Measurements from ENCODE around the gene NFKBIE. TPM values are rescaled to one million over a fixed set of nuclear protein-coding genes. Genes with fewer than 3 reads are reported as not detected.
A peak's percentile ranks its signal among the peaks of the same experiment; 100 is the strongest.

Gene NFKBIE
- total and polyA plus RNA-seq, 9 of the 15 experiments (the other 6 are each of a cell fraction or from before 2014, with no cell fraction given): 2.1 to 16.4 (median 11.7) TPM

DNA sequence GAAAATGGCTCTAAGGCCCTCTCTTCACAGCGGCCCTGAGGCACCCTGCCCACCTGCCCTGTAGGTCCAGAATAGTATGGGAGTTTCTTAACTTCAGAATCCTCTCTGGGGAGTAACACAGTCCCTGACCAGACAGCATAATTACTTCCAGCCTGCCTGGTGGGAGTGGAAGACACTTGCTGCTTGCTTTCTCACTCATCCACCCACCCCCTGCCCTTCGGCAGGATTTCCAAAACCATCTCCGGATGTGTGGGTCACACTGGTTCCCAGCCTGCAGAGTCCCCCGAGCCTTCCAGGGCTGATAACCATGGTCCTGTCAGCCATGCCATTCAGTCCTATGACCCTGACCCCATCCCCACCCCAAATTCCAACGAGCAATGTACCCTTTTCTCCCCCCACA, 36.5 kb downstream of the NFKBIE start (continued):
- TF ChIP-seq, protein P1, sequence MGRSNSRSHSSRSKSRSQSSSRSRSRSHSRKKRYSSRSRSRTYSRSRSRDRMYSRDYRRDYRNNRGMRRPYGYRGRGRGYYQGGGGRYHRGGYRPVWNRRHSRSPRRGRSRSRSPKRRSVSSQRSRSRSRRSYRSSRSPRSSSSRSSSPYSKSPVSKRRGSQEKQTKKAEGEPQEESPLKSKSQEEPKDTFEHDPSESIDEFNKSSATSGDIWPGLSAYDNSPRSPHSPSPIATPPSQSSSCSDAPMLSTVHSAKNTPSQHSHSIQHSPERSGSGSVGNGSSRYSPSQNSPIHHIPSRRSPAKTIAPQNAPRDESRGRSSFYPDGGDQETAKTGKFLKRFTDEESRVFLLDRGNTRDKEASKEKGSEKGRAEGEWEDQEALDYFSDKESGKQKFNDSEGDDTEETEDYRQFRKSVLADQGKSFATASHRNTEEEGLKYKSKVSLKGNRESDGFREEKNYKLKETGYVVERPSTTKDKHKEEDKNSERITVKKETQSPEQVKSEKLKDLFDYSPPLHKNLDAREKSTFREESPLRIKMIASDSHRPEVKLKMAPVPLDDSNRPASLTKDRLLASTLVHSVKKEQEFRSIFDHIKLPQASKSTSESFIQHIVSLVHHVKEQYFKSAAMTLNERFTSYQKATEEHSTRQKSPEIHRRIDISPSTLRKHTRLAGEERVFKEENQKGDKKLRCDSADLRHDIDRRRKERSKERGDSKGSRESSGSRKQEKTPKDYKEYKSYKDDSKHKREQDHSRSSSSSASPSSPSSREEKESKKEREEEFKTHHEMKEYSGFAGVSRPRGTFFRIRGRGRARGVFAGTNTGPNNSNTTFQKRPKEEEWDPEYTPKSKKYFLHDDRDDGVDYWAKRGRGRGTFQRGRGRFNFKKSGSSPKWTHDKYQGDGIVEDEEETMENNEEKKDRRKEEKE (IDR thresholded peaks at IDR 0.05; ENCODE audit: borderline replicate concordance in 1 of 2, control insufficient read depth in 1 of 2, low read depth in 2 of 2, low read length in 1 of 2): no peak

DNA sequence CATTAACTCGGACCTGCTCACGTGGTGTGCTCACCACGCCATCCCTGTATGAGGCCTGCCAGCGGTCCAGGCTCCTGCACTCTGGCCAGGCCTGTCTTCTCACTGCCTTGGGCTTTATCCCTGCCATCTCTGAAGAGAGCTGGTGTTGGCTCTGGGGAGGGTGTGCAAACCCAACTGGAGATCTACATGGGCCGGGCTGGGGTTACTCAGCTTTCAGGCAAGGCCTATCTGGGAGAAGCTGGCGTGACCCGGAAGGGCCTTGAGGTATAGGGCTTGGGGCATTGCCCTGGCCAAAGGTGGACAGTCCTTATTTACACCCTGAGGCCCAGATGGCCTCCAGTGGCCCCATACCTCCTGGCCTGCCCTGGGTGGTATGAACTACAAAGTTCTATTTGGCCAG, 36.9 kb downstream of the NFKBIE start:
- intact Hi-C loops (cut with micrococcal nuclease) (loop anchor here (10.0 kb wide), 1 partner anchor 594 kb away; the partner anchor contains the start of gene MAD2L1BP), in situ Hi-C loops (cut with MboI) (no loop called here)
- H3K4me2 ChIP-seq (ENCODE audit: insufficient read depth, low read length): no peak overlapping the region
- no TSS peak for BruUV-seq (replicated peaks)
- H3K27ac ChIP-seq (ENCODE audit: extremely low read depth, low read depth, low read length): no peak overlapping the region
- H3K9me1 ChIP-seq (ENCODE audit: control insufficient read depth, insufficient read depth, low read length): peaks cover 6% of the 10 kb centered on the region
- H3K79me2 ChIP-seq (ENCODE audit: control insufficient read depth, insufficient read depth, low read length): peaks cover 51% of the 10 kb centered on the region
- peaks cover 40 to 65% of the 10 kb centered on the region in 2 experiments for H3K4me1 ChIP-seq (replicated peaks in 1 of 2; ENCODE audit: control insufficient read depth in 2 of 2, insufficient read depth in 2 of 2, low read length in 2 of 2)
- FAIRE-seq (no peak), ATAC-seq (no peak), DNase-seq (ENCODE audit: extremely low read depth in 1 of 4, low spot score in 3 of 4) (no peak)
- ChIA-PET POLR2A (interaction anchor here (1.1 to 6.5 kb wide), 2 partner anchors 15 to 18 kb away, joined by 4 to 104 read pairs; partner anchors contain the start of gene HSP90AB1), CTCF (ENCODE audit: low intra/inter-chr PET ratio) (no interaction called here)
- 87% methylated on average over 7 of the region's 7 CpGs for whole genome bisulfite sequencing (ENCODE audit: insufficient coverage, low coverage, missing lambda C conversion rate)
- H3K36me3 ChIP-seq (ENCODE audit: control insufficient read depth, insufficient read depth, low read length): peaks cover 65% of the 10 kb centered on the region
- peak overlapping the region in 1 of 2 experiments; percentile 76; a peak in 1 of 4 replicates for H3K9ac ChIP-seq (ENCODE audit: insufficient read depth in 1 of 2, low read depth in 2 of 2, low read length in 2 of 2)
- H3K27me3 ChIP-seq (ENCODE audit: control insufficient read depth in 2 of 2, insufficient read depth in 2 of 2, low read length in 2 of 2): no peaks in the 10 kb centered on the region
- no peaks in the 10 kb centered on the region for H3K9me3 ChIP-seq (replicated peaks; ENCODE audit: control insufficient read depth, insufficient read depth, low read depth, low read length)
- H4K20me1 ChIP-seq (replicated peaks; ENCODE audit: control insufficient read depth, insufficient read depth, low read length): peaks cover 3% of the 10 kb centered on the region; the same call in 1 of the 2 replicates
- no peak overlapping the region for H2AFZ ChIP-seq (ENCODE audit: low read depth, low read length)
- no peak overlapping the region for H3K4me3 ChIP-seq
- TF ChIP-seq, protein P2, sequence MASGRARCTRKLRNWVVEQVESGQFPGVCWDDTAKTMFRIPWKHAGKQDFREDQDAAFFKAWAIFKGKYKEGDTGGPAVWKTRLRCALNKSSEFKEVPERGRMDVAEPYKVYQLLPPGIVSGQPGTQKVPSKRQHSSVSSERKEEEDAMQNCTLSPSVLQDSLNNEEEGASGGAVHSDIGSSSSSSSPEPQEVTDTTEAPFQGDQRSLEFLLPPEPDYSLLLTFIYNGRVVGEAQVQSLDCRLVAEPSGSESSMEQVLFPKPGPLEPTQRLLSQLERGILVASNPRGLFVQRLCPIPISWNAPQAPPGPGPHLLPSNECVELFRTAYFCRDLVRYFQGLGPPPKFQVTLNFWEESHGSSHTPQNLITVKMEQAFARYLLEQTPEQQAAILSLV (tag; IDR thresholded peaks at IDR 0.05): no peak
- TF ChIP-seq BRD4 (IDR thresholded peaks at IDR 0.05) (no peak), KAT2B (IDR thresholded peaks at IDR 0.05; ENCODE audit: low read depth, low read length) (no peak), RBM34 (IDR thresholded peaks at IDR 0.05; ENCODE audit: borderline replicate concordance, insufficient read depth, low read length) (no peak), KLF1 (tag; IDR thresholded peaks at IDR 0.05) (no peak), NCOR1 (IDR thresholded peaks at IDR 0.05) (no peak), TAF7 (tag; IDR thresholded peaks at IDR 0.05) (no peak), TARDBP (IDR thresholded peaks at IDR 0.05) (no peak), ZNF311 (CRISPR knock-in tag; IDR thresholded peaks at IDR 0.05) (no peak), EP400 (IDR thresholded peaks at IDR 0.05) (no peak), L3MBTL2 (IDR thresholded peaks at IDR 0.05) (no peak), ZFX (CRISPR knock-in tag; IDR thresholded peaks at IDR 0.05) (no peak), SMC3 (conservative IDR thresholded peaks at IDR 0.05; ENCODE audit: insufficient read depth, low read depth, low read length) (no peak), SMAD4 (CRISPR knock-in tag; conservative IDR thresholded peaks at IDR 0.05) (no peak), HNRNPH1 (optimal IDR thresholded peaks at IDR 0.05; ENCODE audit: low read depth, low read length) (no peak), MED1 (CRISPR knock-in tag; IDR thresholded peaks at IDR 0.05; ENCODE audit: borderline replicate concordance) (no peak)
- TF ChIP-seq, protein P3, sequence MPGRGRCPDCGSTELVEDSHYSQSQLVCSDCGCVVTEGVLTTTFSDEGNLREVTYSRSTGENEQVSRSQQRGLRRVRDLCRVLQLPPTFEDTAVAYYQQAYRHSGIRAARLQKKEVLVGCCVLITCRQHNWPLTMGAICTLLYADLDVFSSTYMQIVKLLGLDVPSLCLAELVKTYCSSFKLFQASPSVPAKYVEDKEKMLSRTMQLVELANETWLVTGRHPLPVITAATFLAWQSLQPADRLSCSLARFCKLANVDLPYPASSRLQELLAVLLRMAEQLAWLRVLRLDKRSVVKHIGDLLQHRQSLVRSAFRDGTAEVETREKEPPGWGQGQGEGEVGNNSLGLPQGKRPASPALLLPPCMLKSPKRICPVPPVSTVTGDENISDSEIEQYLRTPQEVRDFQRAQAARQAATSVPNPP (IDR thresholded peaks at IDR 0.05; ENCODE audit: borderline replicate concordance, insufficient read depth, insufficient read length): no peak
